Liver (tissue), 9 donors: ENCODE results near the gene SNN. TPM values are rescaled to one million over a fixed set of nuclear protein-coding genes. Genes with fewer than 3 reads are reported as not detected.
A peak's percentile ranks its signal among the peaks of the same experiment; 100 is the strongest.

Experiments
- DNase-seq: peaks from one replicate; pipeline ENCODE4 v3.0.0-alpha.2; 2017; ENCODE audit warnings: low spot score
- H3K27ac ChIP-seq, 2 donors: one replicate each; pipeline ENCODE4 v1.7.0; 2013; ENCODE audit warnings: inconsistent platforms in 2 of 2, low read length in 2 of 2, control low read depth in 1 of 2, low read depth in 1 of 2, mild to moderate bottlenecking in 1 of 2
- H3K27me3 ChIP-seq, 4 donors: one replicate each; pipeline versions ENCODE4 v1.6.1 to v1.7.0; 2013; ENCODE audit warnings: low read length in 3 of 4, inconsistent platforms in 1 of 4, mild to moderate bottlenecking in 1 of 4, moderate library complexity in 1 of 4; ENCODE audit not compliant: control insufficient read depth in 4 of 4, insufficient read depth in 4 of 4
- H3K36me3 ChIP-seq, 4 donors: one replicate each; pipeline versions ENCODE4 v1.6.1 to v1.7.0; 2013; ENCODE audit warnings: low read length in 3 of 4, mild to moderate bottlenecking in 3 of 4, low read depth in 1 of 4, moderate library complexity in 1 of 4; ENCODE audit not compliant: control insufficient read depth in 4 of 4, insufficient read depth in 3 of 4
- H3K4me1 ChIP-seq, 4 donors: one replicate each; pipeline versions ENCODE4 v1.6.1 to v1.7.0; 2013; ENCODE audit warnings: low read length in 3 of 4, mild to moderate bottlenecking in 3 of 4, moderate library complexity in 1 of 4; ENCODE audit not compliant: control insufficient read depth in 4 of 4, insufficient read depth in 4 of 4
- H3K4me3 ChIP-seq, 3 donors: one replicate each; pipeline versions ENCODE4 v1.6.1 to v1.7.0; 2013; ENCODE audit warnings: low read length in 3 of 3, control low read depth in 1 of 3, low read depth in 1 of 3, mild to moderate bottlenecking in 1 of 3
- H3K9ac ChIP-seq, 2 donors: one replicate each; pipeline ENCODE4 v1.7.0; 2013; ENCODE audit warnings: low read length in 2 of 2, mild to moderate bottlenecking in 2 of 2, moderate library complexity in 2 of 2, control low read depth in 1 of 2, low read depth in 1 of 2
- H3K9me3 ChIP-seq, 4 donors: one replicate each; pipeline versions ENCODE4 v1.6.1 to v1.7.0; 2013; ENCODE audit warnings: low read length in 3 of 4; ENCODE audit not compliant: control insufficient read depth in 4 of 4
- FOXA2 ChIP-seq: IDR thresholded peaks from 2 replicates; pipeline ENCODE4 v1.6.1; 2016; ENCODE audit warnings: antibody characterized with exemption
- GABPA ChIP-seq, 2 donors: IDR thresholded peaks in 1 of 2; conservative IDR thresholded peaks in 1 of 2; 2 replicates each; pipeline ENCODE4 v1.6.1; 2016; ENCODE audit warnings: antibody characterized with exemption in 2 of 2, mild to moderate bottlenecking in 1 of 2, moderate library complexity in 1 of 2
- HNF4A ChIP-seq, 2 donors: conservative IDR thresholded peaks; 2 replicates each; pipeline ENCODE4 v1.6.1; 2016; ENCODE audit warnings: antibody characterized with exemption in 2 of 2, mild to moderate bottlenecking in 2 of 2
- HNF4G ChIP-seq: IDR thresholded peaks from 2 replicates; pipeline ENCODE4 v1.6.1; 2016; ENCODE audit warnings: antibody characterized with exemption
- JUND ChIP-seq, 2 donors: IDR thresholded peaks; 2 replicates each; pipeline ENCODE4 v1.6.1; 2016; ENCODE audit warnings: antibody characterized with exemption in 2 of 2
- NR2F2 ChIP-seq: IDR thresholded peaks from 2 replicates; pipeline ENCODE4 v1.6.1; 2016; ENCODE audit warnings: antibody characterized with exemption
- RAD21 ChIP-seq, 2 donors: IDR thresholded peaks; 2 replicates each; pipeline ENCODE4 v1.6.1; 2016; ENCODE audit warnings: antibody characterized with exemption in 2 of 2, mild to moderate bottlenecking in 2 of 2
- RXRA ChIP-seq, 2 donors: IDR thresholded peaks; 2 replicates each; pipeline ENCODE4 v1.6.1; 2017 to 2018; ENCODE audit warnings: antibody characterized with exemption in 2 of 2, mild to moderate bottlenecking in 1 of 2
- SP1 ChIP-seq: IDR thresholded peaks from 2 replicates; pipeline ENCODE4 v1.6.1; 2018; ENCODE audit warnings: antibody characterized with exemption, mild to moderate bottlenecking
- YY1 ChIP-seq: IDR thresholded peaks from 2 replicates; pipeline ENCODE4 v1.6.1; 2016; ENCODE audit warnings: antibody characterized with exemption, mild to moderate bottlenecking
- WGBS: extraction: QIAGEN DNeasy Blood & Tissue Kit; methylation state at CpG from one replicate; pipeline ENCODE4 v1.1.7; 2013; 5-methylcytosine and 5-hydroxymethylcytosine counted together
- polyA plus RNA-seq, 2 donors: library from polyadenylated mRNA; stranded (reverse) in 1 of 2; unstranded in 1 of 2; fragments of 200-250 nt in 1 of 2; fragments of >200 nt in 1 of 2; fragmentation: Nextera tagmentation in 1 of 2; extraction: Ambion mirVana in 1 of 2; gene quantifications; one replicate each; pipeline versions ENCODE4 v1.2.1 to v1.2.3, GENCODE V29; 2013 to 2015
- total RNA-seq, 2 donors: library from RNA; depleted of rRNA; stranded (reverse); fragments of >200 nt; gene quantifications; one replicate each; pipeline ENCODE4 v1.2.3, GENCODE V29; 2014
- TF ChIP-seq, protein P1 (sequence below): IDR thresholded peaks from 2 replicates; pipeline ENCODE4 v1.6.1; 2016; ENCODE audit warnings: antibody characterized with exemption
- TF ChIP-seq, protein P2 (sequence below): IDR thresholded peaks from 2 replicates; pipeline ENCODE4 v1.6.1; 2016; ENCODE audit warnings: antibody characterized with exemption
- TF ChIP-seq, protein P3 (sequence below): IDR thresholded peaks from 2 replicates; pipeline ENCODE4 v1.6.1; 2016; ENCODE audit warnings: antibody characterized with exemption, mild to moderate bottlenecking
- TF ChIP-seq, protein P4 (sequence below): fragments of 150-350 bp; IDR thresholded peaks from 2 replicates; pipeline ENCODE4 v1.5.1; 2017; ENCODE audit warnings: improper control_type of control experiment, low read depth, low read length; ENCODE audit not compliant: missing input control
- TF ChIP-seq, protein P5 (sequence below): IDR thresholded peaks from 2 replicates; pipeline ENCODE4 v1.6.1; 2016; ENCODE audit warnings: antibody characterized with exemption
- donor health status: healthy.
- donor health status: healthy.
- donor health status: healthy.
- donor health status: healthy.
- donor health status: healthy.

SNN gene
- total and polyA plus RNA-seq, 4 donors, result 2.5 to 6.2 (median 5.3) TPM

DNA sequence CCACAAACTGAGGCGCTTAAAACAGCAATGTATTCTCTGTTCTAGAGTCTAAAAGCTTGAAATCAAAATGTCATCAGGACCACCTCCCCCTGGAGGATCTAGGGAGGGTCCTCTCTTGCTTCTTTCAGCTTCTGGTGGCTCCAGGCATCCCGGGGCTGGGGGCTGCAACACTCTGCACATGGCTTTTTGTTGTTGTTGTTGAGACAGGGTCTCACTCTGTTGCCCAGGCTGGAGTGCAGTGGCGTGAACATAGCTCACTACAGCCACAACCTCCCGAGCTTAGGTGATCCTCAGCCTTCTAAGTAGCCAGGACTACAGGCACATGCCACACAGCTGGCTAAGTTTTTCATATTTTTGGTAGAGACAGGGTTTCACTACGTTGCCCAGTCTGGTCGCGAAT is 37.0 kb upstream of the SNN start:
- H3K27ac ChIP-seq, result no peak overlapping the region
- no peak for DNase-seq
- H3K36me3 ChIP-seq, result no peaks in the 10 kb centered on the region
- no peak overlapping the region for H3K4me3 ChIP-seq
- H3K27me3 ChIP-seq, result no peaks in the 10 kb centered on the region
- WGBS, result 92% methylated on average over 7 of the region's 7 CpGs
- no peak for TF ChIP-seq RAD21 (IDR thresholded peaks at IDR 0.05)
- TF ChIP-seq, protein P1, sequence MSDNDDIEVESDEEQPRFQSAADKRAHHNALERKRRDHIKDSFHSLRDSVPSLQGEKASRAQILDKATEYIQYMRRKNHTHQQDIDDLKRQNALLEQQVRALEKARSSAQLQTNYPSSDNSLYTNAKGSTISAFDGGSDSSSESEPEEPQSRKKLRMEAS, result no peak
- no peak for TF ChIP-seq FOXA2
- TF ChIP-seq GABPA (IDR thresholded peaks at IDR 0.05 in 1 of 2, conservative IDR thresholded peaks at IDR 0.05 in 1 of 2), result no peak
- TF ChIP-seq HNF4A (conservative IDR thresholded peaks at IDR 0.05), result no peak
- TF ChIP-seq, protein P2, sequence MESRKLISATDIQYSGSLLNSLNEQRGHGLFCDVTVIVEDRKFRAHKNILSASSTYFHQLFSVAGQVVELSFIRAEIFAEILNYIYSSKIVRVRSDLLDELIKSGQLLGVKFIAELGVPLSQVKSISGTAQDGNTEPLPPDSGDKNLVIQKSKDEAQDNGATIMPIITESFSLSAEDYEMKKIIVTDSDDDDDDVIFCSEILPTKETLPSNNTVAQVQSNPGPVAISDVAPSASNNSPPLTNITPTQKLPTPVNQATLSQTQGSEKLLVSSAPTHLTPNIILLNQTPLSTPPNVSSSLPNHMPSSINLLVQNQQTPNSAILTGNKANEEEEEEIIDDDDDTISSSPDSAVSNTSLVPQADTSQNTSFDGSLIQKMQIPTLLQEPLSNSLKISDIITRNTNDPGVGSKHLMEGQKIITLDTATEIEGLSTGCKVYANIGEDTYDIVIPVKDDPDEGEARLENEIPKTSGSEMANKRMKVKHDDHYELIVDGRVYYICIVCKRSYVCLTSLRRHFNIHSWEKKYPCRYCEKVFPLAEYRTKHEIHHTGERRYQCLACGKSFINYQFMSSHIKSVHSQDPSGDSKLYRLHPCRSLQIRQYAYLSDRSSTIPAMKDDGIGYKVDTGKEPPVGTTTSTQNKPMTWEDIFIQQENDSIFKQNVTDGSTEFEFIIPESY, result no peak
- TF ChIP-seq NR2F2, result no peak
- TF ChIP-seq, protein P3, sequence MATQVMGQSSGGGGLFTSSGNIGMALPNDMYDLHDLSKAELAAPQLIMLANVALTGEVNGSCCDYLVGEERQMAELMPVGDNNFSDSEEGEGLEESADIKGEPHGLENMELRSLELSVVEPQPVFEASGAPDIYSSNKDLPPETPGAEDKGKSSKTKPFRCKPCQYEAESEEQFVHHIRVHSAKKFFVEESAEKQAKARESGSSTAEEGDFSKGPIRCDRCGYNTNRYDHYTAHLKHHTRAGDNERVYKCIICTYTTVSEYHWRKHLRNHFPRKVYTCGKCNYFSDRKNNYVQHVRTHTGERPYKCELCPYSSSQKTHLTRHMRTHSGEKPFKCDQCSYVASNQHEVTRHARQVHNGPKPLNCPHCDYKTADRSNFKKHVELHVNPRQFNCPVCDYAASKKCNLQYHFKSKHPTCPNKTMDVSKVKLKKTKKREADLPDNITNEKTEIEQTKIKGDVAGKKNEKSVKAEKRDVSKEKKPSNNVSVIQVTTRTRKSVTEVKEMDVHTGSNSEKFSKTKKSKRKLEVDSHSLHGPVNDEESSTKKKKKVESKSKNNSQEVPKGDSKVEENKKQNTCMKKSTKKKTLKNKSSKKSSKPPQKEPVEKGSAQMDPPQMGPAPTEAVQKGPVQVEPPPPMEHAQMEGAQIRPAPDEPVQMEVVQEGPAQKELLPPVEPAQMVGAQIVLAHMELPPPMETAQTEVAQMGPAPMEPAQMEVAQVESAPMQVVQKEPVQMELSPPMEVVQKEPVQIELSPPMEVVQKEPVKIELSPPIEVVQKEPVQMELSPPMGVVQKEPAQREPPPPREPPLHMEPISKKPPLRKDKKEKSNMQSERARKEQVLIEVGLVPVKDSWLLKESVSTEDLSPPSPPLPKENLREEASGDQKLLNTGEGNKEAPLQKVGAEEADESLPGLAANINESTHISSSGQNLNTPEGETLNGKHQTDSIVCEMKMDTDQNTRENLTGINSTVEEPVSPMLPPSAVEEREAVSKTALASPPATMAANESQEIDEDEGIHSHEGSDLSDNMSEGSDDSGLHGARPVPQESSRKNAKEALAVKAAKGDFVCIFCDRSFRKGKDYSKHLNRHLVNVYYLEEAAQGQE, result no peak
- TF ChIP-seq YY1, result no peak
- no peak for TF ChIP-seq JUND (IDR thresholded peaks at IDR 0.05)
- TF ChIP-seq, protein P4, sequence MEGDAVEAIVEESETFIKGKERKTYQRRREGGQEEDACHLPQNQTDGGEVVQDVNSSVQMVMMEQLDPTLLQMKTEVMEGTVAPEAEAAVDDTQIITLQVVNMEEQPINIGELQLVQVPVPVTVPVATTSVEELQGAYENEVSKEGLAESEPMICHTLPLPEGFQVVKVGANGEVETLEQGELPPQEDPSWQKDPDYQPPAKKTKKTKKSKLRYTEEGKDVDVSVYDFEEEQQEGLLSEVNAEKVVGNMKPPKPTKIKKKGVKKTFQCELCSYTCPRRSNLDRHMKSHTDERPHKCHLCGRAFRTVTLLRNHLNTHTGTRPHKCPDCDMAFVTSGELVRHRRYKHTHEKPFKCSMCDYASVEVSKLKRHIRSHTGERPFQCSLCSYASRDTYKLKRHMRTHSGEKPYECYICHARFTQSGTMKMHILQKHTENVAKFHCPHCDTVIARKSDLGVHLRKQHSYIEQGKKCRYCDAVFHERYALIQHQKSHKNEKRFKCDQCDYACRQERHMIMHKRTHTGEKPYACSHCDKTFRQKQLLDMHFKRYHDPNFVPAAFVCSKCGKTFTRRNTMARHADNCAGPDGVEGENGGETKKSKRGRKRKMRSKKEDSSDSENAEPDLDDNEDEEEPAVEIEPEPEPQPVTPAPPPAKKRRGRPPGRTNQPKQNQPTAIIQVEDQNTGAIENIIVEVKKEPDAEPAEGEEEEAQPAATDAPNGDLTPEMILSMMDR, result no peak
- TF ChIP-seq, protein P5, sequence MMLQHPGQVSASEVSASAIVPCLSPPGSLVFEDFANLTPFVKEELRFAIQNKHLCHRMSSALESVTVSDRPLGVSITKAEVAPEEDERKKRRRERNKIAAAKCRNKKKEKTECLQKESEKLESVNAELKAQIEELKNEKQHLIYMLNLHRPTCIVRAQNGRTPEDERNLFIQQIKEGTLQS, result no peak
- no peak for TF ChIP-seq HNF4G
- H3K4me1 ChIP-seq, result peaks cover 0 to 3% (median 0%) of the 10 kb centered on the region in 4 donors
- H3K9ac ChIP-seq, result no peak overlapping the region
- no peaks in the 10 kb centered on the region for H3K9me3 ChIP-seq

DNA sequence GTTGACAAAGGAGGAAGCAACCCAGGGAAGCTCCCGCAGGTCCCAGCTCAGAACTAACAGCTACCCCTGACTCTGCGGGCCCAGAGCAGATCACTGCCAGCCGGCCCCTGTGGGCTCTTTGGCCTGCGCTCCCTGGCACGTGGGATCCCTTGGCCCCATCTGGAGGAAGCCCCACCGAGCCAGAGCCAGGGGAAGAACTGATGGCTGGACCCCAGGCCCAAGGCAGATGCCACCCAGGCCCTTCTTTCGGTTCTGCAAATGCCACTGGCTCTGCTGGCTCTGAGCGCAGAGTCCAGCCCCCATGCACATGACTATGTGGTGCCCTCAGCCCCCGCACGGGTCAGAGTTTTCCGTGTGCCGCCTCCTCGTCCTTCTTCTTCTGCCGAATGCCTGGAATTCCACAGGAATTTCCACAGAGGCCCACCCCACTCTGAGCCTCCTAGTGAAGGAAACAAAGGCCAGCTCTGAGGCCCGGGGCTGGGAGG is 35.8 kb upstream of the SNN start:
- Histone ChIP-seq H3K4me3 (no peak overlapping the region), H3K9me3 (no peaks in the 10 kb centered on the region), H3K27ac (peak overlapping the region in 1 of 2 donors; percentile 20), H3K27me3 (no peaks in the 10 kb centered on the region), H3K36me3 (no peaks in the 10 kb centered on the region), H3K9ac (no peak overlapping the region), H3K4me1 (peaks cover 0 to 3% (median 0%) of the 10 kb centered on the region in 4 donors)
- TF ChIP-seq RAD21 (IDR thresholded peaks at IDR 0.05), result peak in 1 of 2 donors; percentile 31
- TF ChIP-seq, protein P5, result no peak
- TF ChIP-seq NR2F2, result peak; percentile 98
- no peak for TF ChIP-seq HNF4G
- TF ChIP-seq SP1, result peak; percentile 50
- TF ChIP-seq, protein P4, result no peak
- TF ChIP-seq YY1, result no peak
- no peak for TF ChIP-seq JUND (IDR thresholded peaks at IDR 0.05)
- peak in 1 of 2 donors; percentile 17 for TF ChIP-seq RXRA (IDR thresholded peaks at IDR 0.05)
- no peak for DNase-seq
- WGBS, result 75% methylated on average over 15 of the region's 15 CpGs
